Heart left ventricle (tissue), 13 donors: Measurements from ENCODE around the gene TMEM170A.

Experiments used
- CTCF ChIP-seq, 12 donors: fragments of 200-600 bp; sonication (generic) in 4 of 12; IDR thresholded peaks; one replicate each; pipeline versions ENCODE4 v1.5.0 to v1.8.0; 2018 to 2022; ENCODE audit warnings: antibody characterized with exemption in 12 of 12, mild to moderate bottlenecking in 5 of 12
- POLR2A ChIP-seq, 2 donors: fragments of 450-650 bp; IDR thresholded peaks; one replicate each; pipeline ENCODE4 v1.6.1; 2017; ENCODE audit warnings: antibody characterized with exemption in 2 of 2, mild to moderate bottlenecking in 2 of 2, moderate library complexity in 2 of 2
- donor health status: ischemic (EF 13 %, LVEDD 7.1; RV severe dilation, severe dysfunction).
- donor health status: DM: no; HTN: yes; CAD: no.
- donor health status: DM: no; HTN: no; CAD: no.
- donor health status: ischemic (EF 25% LVEDD 6.9; RV normal size, moderate dysfunction).
- donor health status: ischemic (EF 25% LVEDD 5.7; RV mildly dilated, moderate dysfunction).
- donor health status: ischemic (EF 35%, LVEDD 5.7; RV mildly dilated, moderate dysfunction).
- donor health status: nonischemic (EF 11% LVEDD 7.7; RV severe dilation, severe dysfunction).
- donor health status: DM: yes; HTN: yes; CAD: no.
- donor health status: PGD.
- donor health status: ischemic (EF 29% LVEDD 5.4; RV normal size, mild dysfunction).
- donor health status: nonischemic (EF 23%, LVEDD 6.1; RV moderate dilation, normal function).

GRCh38 chr16:75479421-75479990 is 15.0 kb upstream of the TMEM170A start:
- TF ChIP-seq CTCF (IDR thresholded peaks at IDR 0.05), result no peak
- no peak for TF ChIP-seq POLR2A (IDR thresholded peaks at IDR 0.05)
